ENCODE measurements around the gene CSF3R.

The CSF3R gene

GRCh38 chr1:36524359-36525062 lies 41.8 kb upstream of the CSF3R start:
- TF ChIP-seq, protein P1, sequence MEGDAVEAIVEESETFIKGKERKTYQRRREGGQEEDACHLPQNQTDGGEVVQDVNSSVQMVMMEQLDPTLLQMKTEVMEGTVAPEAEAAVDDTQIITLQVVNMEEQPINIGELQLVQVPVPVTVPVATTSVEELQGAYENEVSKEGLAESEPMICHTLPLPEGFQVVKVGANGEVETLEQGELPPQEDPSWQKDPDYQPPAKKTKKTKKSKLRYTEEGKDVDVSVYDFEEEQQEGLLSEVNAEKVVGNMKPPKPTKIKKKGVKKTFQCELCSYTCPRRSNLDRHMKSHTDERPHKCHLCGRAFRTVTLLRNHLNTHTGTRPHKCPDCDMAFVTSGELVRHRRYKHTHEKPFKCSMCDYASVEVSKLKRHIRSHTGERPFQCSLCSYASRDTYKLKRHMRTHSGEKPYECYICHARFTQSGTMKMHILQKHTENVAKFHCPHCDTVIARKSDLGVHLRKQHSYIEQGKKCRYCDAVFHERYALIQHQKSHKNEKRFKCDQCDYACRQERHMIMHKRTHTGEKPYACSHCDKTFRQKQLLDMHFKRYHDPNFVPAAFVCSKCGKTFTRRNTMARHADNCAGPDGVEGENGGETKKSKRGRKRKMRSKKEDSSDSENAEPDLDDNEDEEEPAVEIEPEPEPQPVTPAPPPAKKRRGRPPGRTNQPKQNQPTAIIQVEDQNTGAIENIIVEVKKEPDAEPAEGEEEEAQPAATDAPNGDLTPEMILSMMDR (conservative IDR thresholded peaks at IDR 0.05) = no peak
- no peak overlapping the region for H3K27ac ChIP-seq

- TF ChIP-seq, protein P1 (conservative IDR thresholded peaks at IDR 0.05) = no peak
- no peak overlapping the region for H3K27ac ChIP-seq
These were observed 41.1 kb upstream of the CSF3R start for GRCh38 chr1:36523850-36524249.

GRCh38 chr1:36523230-36523495 lies 40.5 kb upstream of the CSF3R start:
- H3K27ac ChIP-seq = no peak overlapping the region
- TF ChIP-seq, protein P1 (conservative IDR thresholded peaks at IDR 0.05) = no peak

DNA sequence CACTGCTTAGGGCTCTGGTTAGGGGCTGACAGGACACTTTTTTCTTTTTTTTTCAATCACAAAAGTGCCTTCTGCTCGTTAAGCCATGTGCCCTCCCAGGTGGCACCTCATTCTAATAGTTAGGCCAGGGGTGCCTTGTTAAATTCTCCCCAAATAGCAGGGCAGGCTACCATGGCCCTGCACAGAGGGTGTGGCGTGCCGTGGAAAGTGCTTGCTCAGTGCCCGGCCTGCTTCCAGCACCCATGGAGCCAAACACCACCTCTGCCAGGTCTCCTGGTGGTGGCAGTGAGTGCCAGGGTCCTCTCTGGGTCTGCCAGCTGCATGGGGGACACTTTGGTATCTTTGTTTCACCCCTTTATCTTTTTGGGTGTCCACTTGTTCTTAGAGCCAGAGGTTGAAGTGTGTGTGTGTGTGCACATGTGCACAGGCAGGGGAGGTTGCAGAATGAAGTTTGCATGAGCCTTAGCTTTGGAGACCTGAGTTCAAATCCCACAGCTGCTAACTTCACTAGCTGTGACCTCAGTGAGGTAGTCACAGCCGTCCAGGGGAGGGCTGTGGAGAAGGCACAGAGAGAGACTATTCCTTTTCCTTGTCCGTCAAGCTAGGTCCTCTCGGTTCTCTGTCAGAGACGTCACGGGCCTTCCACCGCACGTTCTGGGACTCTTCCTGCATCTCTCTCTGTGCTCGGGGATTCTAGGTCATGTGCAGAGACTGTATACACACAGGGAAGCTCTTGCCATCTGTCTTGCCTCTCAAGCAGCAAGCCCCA lies 39.9 kb upstream of the CSF3R start:
- TF ChIP-seq, protein P1 (conservative IDR thresholded peaks at IDR 0.05) = no peak

GRCh38 chr1:36522021-36522420 lies 39.3 kb upstream of the CSF3R start:
- no peak overlapping the region for H3K27ac ChIP-seq

More for the DNA sequence above, 39.9 kb upstream of the CSF3R start:
- H3K27ac ChIP-seq = no peak overlapping the region

DNA sequence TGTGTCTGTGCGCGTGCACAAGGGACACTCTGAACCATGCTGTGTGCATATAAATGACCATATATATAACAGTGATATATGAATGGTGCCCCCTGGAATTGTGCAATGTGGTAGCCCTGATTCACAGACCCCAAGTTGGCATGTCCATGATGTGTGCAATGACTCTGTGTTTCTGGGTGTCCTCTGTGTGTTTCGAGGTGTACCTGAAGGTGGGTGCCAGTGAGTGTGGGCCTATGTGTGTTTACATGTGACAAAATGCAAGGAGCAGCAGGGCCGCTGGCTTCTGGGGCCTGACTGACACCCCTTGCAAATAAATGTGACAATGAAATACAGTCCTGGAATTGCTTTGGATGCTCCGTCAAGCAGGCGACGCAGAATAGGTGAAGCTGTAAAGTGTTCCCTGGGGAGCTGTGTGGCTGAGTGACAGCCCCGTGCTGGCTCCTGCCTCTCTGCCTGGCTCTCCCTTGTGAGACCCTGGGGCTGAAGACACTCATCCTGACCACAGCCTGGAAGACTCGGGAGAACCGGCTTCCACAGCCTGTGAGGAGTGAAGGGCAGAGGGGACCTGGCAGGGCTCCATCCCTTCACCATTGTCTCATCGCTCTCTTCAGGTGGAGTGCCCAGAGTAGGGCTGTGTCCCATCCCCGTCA lies 38.2 kb upstream of the CSF3R start:
- TF ChIP-seq, protein P1 (conservative IDR thresholded peaks at IDR 0.05) = no peak
- no peak overlapping the region for H3K27ac ChIP-seq

More at GRCh38 chr1:36522021-36522420, 39.3 kb upstream of the CSF3R start:
- TF ChIP-seq, protein P1 (conservative IDR thresholded peaks at IDR 0.05) = no peak

GRCh38 chr1:36520056-36520455 lies 37.3 kb upstream of the CSF3R start:
- TF ChIP-seq, protein P1 (conservative IDR thresholded peaks at IDR 0.05) = no peak
- H3K27ac ChIP-seq = no peak overlapping the region
